ENCODE measurements around the gene CDH16.

GRCh38 chr16:66958857-66959703 lies 40.4 kb upstream of the CDH16 start:
- no peak for TF ChIP-seq CTCF (IDR thresholded peaks at IDR 0.05; ENCODE audit: low read length)
- TF ChIP-seq EZH2 (IDR thresholded peaks at IDR 0.05; ENCODE audit: borderline replicate concordance, low read length): no peak

Measured in OCI-LY1 (cell line).